KG1 (cell line): ENCODE results near the gene ITGA5.
A peak's percentile ranks its signal among the peaks of the same experiment; 100 is the strongest.

ENCODE experiments used
- DNase-seq: peaks from one replicate; lab custom pipeline; 2025; lab: John Stamatoyannopoulos, UW

ITGA5 gene

DNA sequence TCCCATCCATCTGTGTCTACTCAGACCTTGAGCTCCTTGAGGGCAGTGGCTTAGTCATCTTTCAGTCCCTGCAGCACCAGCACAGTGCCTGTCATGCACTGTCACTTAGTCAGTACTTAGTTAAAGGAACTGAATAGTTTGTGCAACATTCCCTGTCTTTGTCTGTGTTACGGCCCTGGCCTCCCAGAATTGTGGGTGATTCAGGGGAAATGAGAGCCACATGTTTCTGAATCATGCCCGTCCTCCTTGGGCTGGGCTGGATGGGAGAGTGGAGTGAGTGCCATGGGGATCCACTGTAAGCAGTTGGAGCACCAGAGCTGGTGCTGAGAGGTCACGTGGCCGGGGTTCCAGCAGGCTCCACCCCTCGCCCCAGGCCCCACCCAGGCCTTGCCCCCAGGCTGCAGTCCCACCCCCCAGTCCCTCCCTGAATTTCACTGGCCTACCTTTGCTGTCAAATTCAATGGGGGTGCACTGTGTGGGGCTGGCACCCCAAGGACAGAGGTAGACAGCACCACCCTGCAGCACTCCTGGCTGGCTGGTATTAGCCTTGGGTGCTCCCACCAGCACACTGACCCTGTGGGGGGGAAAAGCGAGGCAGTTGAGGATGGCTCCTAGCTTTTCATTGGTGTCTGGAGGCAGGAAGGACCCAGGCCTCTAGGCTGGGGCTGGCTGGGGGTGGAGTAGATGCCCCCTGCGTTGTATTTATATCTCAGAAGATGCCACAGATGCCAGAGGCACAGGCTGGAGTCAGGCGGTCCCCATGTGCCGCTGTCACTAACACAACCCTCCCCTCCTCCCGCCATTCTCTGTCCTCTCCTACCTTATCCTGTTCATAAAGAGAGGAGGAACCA is 7.5 kb downstream of the ITGA5 start:
- DNase-seq: no peak

DNA sequence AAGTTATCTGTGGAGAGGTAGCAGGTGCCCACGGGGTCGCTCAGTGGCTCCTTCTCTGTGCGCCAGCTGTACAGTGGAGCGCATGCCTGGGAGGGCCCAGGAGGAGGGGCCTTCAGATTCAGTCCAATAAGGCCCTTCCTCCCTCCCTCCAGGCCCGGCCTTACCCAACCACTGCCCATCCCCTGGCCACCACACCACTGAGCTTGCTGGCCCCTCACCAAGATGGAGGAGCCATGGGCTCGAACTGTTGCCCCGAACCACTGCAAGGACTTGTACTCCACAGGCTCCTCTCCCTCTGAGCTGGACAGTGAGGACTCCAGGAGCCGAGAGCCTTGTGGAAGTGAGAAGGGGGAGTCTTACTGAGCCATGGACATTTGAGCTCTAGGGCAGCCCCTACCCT is 9.8 kb downstream of the ITGA5 start:
- no peak for DNase-seq

GRCh38 chr12:54407183-54407905 is 11.7 kb downstream of the ITGA5 start:
- no peak for DNase-seq

GRCh38 chr12:54405573-54405972 is 13.5 kb downstream of the ITGA5 start:
- no peak for DNase-seq

- DNase-seq: no peak
Observed at GRCh38 chr12:54405106-54405505, 14.0 kb downstream of the ITGA5 start.

GRCh38 chr12:54404061-54405004 is 14.7 kb downstream of the ITGA5 start:
- no peak for DNase-seq

DNA sequence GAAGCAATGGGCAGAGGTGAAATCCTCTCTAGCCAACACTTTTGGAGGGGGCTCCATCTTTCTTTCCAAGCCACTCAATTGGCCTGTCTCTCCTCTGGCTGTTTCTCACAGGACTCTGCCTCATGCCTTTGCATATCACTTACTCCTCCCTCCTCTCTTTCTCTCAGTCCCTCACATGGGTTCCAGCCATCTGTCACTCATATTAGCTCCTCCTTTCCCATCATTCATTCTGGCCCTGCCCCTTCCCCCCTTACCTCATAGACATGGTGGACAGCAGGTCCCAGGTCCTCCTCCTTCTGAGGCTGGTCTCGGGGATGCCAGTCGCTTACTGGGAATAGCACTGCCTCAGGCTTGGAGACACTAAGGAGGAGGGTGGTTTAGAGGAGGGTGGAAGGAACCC is 17.9 kb downstream of the ITGA5 start:
- DNase-seq: no peak

DNA sequence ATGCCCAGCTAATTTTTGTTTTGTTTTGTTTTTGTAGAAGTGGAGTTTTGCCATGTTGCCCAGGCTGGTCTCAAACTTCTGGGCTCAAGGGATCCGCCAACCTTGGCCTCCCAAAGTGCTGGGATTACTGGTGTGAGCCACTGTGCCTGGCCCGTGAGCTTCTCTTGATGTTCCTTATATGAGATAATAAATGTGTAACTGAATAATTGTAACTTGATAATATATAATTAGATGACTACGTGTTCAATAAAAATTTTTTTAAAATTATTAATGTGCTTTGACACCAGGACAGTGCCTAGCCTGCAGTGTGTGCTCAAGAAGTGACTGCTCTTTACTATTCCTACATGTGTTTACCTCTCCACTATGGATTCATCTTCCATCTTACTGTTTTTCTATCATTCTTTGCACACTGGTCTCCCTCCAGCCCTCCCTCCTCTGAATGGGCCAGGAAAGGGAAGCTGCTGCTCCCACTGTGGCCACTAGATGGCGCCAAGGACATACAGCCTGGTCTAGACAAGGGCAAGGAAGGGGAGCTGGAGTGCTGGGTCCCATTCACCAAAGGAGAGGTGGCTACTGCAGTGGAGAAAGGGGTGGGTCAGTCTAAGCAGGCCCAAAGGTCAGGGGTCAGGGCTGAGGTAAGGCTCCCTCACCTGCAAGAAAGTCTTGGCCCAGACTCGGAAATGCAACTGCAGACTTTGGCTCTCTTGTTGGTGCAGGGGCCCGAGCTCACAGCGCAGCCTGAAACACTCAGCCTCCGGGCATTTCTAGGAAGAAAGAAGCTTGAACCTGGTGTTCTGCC is 19.9 kb downstream of the ITGA5 start:
- peak; percentile 23 for DNase-seq

DNA sequence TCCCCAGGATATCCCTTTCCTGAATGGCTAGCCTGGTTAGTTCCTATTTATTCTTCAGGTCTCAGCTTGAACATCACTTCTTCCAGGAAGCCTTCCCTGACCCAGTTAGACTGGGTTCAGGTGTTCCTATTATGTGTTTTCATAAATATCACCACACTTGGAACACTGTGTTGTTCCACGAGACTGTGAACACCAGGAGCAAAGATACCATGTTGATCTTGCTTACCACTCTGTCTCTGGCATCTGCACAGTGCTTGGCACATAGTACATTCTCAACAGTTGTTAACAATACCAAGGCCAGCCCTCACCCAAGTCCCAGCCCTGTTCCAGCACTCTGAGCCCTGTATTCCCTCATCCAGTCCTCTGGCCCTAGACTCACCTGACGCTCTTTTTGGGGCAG is 20.8 kb downstream of the ITGA5 start:
- no peak for DNase-seq

- no peak for DNase-seq
Observed at GRCh38 chr12:54397157-54397556, 21.9 kb downstream of the ITGA5 start.

GRCh38 chr12:54395545-54395944 is 23.5 kb downstream of the ITGA5 start:
- no peak for DNase-seq

DNA sequence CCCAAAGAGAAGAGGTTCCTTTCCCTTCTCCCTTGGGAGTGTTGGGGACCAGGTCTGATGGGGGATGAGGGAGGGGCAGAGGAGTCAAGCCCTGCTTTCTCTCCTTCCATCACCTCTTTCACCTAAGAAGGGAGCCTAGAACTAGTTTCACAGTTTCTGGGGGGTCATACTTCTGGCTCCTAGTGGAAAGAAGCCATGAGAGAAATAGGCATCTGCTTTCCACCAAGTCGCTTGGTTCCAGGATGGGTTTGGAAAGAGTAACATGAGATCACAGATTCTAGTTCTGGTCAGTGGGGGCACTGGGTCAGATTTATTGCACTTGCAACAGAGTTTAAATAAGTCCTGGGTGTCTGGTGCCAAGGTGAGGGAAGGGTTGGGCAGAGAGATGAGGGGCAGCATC is 24.1 kb downstream of the ITGA5 start:
- no peak for DNase-seq

DNA sequence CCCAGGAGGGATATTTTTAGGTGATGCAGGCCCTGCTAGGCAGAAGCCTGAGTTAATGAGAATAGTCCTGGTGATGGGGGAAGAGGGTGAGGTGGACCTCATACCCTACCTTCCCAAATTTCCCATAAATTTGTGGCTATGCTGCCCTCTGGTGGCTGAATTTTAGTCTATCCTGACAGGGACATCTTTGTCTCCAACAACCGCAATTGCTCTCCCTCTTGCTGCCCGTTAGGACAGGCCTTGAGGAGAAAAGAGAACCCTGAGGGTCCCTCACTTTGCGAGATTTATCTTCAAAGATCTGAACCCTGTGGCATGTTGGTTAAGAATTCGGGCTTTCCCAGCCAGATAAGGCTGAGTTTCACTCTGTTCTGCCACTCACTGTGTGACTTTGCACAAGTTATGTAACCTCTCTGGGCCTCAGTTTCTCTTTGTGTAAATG is 24.8 kb downstream of the ITGA5 start:
- DNase-seq: no peak

DNA sequence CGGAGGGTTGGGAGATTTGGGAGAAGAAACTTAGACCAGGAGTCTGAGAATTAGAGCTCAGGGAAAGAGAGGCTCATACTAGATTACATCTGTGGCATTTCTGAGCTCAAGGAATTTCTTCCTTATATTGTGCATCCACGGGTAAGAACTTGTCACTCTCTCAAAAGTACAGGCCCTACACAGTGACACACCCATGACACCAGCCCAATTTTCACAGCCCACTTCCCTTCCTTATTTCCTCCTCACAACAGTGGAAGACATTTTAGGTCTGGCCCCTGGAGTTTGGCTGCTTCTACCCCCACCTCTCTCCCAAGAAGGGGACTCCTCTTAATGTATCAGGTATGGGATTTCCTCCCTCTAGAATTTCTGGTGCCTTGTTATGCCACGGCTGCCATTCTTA is 25.3 kb downstream of the ITGA5 start:
- no peak for DNase-seq

GRCh38 chr12:54393207-54393609 is 25.9 kb downstream of the ITGA5 start:
- no peak for DNase-seq

GRCh38 chr12:54392485-54393206 is 26.4 kb downstream of the ITGA5 start:
- no peak for DNase-seq

DNA sequence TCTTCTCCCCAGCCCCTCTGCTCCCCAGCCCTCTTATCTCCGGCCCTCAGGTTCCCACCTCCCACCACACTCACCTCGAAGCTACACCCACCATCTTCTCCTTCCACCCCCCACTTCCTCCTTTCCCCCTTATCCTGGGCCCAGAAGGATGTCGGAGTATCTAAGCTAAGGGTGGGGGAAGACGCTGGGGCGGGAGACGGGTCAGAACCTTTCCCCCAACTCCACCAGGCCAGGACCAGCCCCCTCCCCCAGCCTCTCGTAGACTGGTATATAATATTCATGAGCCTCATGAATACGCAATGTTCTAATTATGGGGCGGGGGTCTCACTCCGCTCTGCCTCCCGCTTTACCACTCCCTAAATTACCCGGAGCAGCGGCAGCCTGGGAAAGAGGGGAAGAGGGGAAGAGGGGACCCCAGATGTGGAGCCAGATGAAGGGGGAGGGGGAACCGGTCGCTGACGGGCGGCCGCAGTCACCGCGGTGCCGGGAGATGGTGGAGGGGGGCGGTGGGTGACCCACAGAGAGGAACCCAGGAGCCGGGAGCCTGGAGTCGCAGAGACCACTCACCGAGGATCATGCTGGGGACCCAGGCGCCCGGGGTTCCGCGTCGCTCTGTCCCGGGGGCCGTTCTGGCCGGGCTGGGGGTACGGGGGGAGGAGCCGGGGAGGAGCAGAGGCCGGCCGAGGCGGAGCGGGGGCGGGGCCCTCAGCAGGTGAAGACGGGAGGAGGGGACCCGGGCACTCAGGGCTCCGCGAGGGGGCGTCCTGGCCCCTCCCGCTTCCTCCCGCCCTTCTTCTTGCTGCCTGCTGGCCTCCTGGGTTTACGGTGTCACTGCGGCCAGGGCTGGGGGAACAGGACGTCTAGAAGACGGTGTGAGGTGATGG is 28.2 kb downstream of the ITGA5 start:
- DNase-seq: no peak

DNA sequence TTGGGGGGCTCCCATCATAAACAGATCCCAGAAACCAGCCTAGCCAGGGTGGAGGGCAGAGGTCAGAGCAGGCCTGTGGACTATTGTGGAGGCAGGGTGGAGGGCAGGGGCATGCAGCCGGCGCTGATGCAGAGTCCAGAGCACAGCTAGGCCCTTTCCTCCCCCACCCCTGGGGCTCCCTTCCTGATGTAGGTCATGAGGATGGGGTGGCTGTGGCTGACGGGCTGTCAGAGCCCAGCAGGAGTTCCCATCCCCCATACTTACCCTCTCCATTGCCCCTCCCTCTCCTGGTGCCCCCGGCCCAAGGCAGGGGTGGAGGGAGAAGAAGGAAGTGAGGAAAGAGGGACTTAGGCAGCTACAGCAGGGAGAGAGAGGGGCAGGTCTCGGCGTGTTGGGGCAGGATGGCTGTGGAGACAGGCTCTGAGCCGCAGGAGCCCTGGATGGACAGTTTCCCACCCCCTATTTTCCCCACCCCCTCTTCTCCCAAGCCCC is 28.8 kb downstream of the ITGA5 start:
- no peak for DNase-seq

- DNase-seq: no peak
Observed at GRCh38 chr12:54389607-54390175, 29.4 kb downstream of the ITGA5 start.
